OCI-LY1 (cell line): ENCODE results near the gene M6PR.
"Not testable (repeated sequence)": the region's sequence is repeated elsewhere in the genome, so short reads cannot be mapped to it uniquely, and the experiment has no call there.

Source experiments
- H2AFZ ChIP-seq: fragments of 200-600 bp; sonication (generic), shearing (Covaris generic); 2 replicates; pipeline ENCODE4 v1.6.0; 2014; ENCODE audit warnings: antibody characterized with exemption, mild to moderate bottlenecking, low read length
- H3F3A ChIP-seq: fragments of 200-600 bp; sonication (generic), shearing (Covaris generic); 2 replicates; pipeline ENCODE4 v1.6.0; 2014; ENCODE audit warnings: mild to moderate bottlenecking, antibody characterized with exemption, low read length, moderate library complexity; ENCODE audit not compliant: insufficient read depth
- H3K27ac ChIP-seq: fragments of 200-600 bp; sonication (generic); 2 replicates; pipeline ENCODE4 v1.5.1; 2014; ENCODE audit warnings: low read length, mixed run types, mild to moderate bottlenecking, low read depth; ENCODE audit not compliant: poor library complexity, severe bottlenecking
- H3K27me3 ChIP-seq: fragments of 200-600 bp; sonication (generic); 2 replicates; pipeline ENCODE4 v1.6.0; 2014; ENCODE audit warnings: antibody characterized with exemption, mild to moderate bottlenecking, low read length, moderate library complexity; ENCODE audit not compliant: insufficient read depth
- H3K36me3 ChIP-seq: fragments of 200-600 bp; sonication (generic); 2 replicates; pipeline ENCODE4 v1.6.1; 2014; ENCODE audit warnings: mild to moderate bottlenecking, antibody characterized with exemption, low read length, moderate library complexity, mixed read lengths; ENCODE audit not compliant: insufficient read depth
- H3K4me1 ChIP-seq: fragments of 200-600 bp; sonication (generic); 2 replicates; pipeline ENCODE4 v1.5.1; 2014; ENCODE audit warnings: mild to moderate bottlenecking, low read length, moderate library complexity; ENCODE audit not compliant: insufficient read depth, severe bottlenecking
- H3K4me2 ChIP-seq: fragments of 200-600 bp; sonication (generic), shearing (Covaris generic); 2 replicates; pipeline ENCODE4 v1.6.1; 2014; ENCODE audit warnings: low read length
- H3K4me3 ChIP-seq: fragments of 200-600 bp; sonication (generic); 2 replicates; pipeline ENCODE4 v1.5.1; 2014; ENCODE audit warnings: low read length, low read depth, mild to moderate bottlenecking, mixed read lengths; ENCODE audit not compliant: poor library complexity, severe bottlenecking
- H3K79me2 ChIP-seq: fragments of 200-600 bp; shearing (Covaris generic); 2 replicates; pipeline ENCODE4 v1.6.1; 2016; ENCODE audit warnings: mixed run types, low read length, mixed read lengths; ENCODE audit not compliant: insufficient read depth
- H3K9ac ChIP-seq: fragments of 200-600 bp; sonication (generic), shearing (Covaris generic); 2 replicates; pipeline ENCODE4 v1.6.1; 2014; ENCODE audit warnings: mild to moderate bottlenecking, low read length, mixed read lengths
- H3K9me2 ChIP-seq: fragments of 200-600 bp; sonication (generic), shearing (Covaris generic); 2 replicates; pipeline ENCODE4 v1.6.1; 2014; ENCODE audit warnings: low read depth, mild to moderate bottlenecking, low read length, mixed read lengths
- H3K9me3 ChIP-seq: fragments of 200-600 bp; shearing (Covaris generic); 2 replicates; pipeline ENCODE4 v1.6.1; 2014; ENCODE audit warnings: low read length, mixed read lengths
- H4K20me1 ChIP-seq: fragments of 200-600 bp; sonication (generic), shearing (Covaris generic); 2 replicates; pipeline ENCODE4 v1.6.0; 2016; ENCODE audit warnings: mild to moderate bottlenecking, low read length; ENCODE audit not compliant: insufficient read depth
- EZH2 ChIP-seq: fragments of 200-600 bp; sonication (generic), shearing (Covaris generic); IDR thresholded peaks from 2 replicates; pipeline ENCODE4 v1.8.0; 2017; ENCODE audit warnings: borderline replicate concordance, mixed run types, mild to moderate bottlenecking, antibody characterized with exemption, low read length, moderate library complexity, mixed read lengths
- TF ChIP-seq, protein P1 (sequence below): fragments of 200-600 bp; sonication (generic), shearing (Covaris generic); IDR thresholded peaks from 2 replicates; pipeline ENCODE4 v1.5.1; 2017; ENCODE audit warnings: mild to moderate bottlenecking, antibody characterized with exemption, low read length, moderate library complexity, mixed read lengths

Gene M6PR

DNA sequence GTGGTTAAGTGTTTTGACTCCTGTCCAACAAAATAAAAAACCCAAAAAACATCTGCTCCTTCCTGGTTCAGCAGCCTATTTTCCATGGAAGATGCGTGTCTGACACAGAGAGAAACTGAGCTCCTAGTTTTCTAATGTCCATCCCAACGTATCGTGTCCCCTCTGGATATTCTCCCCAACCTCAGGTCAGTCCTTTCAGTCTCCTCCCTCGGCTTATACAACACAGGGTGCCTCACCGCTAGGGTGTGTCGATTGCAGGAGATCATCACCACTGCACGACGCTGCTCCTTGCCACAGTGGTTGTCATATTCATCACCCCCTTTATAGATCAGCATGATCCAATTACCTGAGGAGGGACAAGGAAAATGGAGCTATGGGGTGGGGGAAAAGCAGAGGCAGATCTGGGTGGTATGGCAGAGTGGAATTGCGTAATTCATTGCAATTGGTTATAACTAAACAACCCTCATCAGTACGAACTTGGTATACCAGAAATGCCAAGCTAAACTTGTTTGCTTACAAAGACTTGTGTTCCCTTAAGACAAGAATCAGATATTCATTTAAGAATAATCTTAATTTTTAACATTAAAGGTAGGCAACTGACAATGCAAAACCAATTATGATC, 5.8 kb downstream of the M6PR start:
- no peaks in the 10 kb centered on the region for H3F3A ChIP-seq
- no peaks in the 10 kb centered on the region for H4K20me1 ChIP-seq

DNA sequence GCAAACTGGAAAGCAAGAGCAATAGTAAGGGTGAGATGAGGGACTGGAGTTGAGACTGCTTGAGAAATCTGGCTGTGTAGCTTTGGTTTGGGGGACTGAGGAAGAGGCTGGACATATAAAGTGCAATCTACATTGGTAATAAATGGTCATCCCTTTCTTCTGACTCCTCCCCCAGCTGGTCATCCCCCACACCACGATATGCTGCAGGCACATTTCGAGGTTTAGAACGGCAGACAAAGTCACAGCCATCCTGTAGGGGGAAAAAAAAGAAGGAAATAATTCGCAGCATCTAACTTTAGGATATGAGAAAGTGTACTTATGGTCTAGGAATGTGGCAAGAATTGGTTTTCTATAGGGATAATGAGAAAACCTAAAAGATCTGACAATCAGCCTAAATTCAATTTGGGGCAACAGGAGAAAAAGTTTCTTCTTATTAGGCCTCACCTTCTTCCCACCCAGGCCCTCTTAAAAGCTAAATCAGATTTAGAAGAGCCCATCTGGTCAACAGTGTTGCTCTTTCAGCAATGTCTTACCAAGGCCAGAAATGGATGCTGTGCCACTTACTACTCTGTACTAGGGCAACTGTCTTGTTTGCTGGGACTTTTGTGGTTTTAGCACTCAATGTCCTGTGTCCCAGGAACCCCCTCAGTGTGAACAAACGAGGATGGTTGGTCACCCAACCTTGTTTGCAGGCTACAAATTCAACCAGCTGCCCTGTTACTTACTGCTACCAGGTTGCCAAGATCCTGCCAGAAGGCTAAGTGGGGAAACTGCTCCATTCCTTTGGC, 7.6 kb downstream of the M6PR start:
- Histone ChIP-seq H3K36me3 (peaks cover 78% of the 10 kb centered on the region), H3K9ac (no peak overlapping the region), H3K9me2 (no peaks in the 10 kb centered on the region), H2AFZ (no peak overlapping the region), H3K4me1 (peaks cover 4% of the 10 kb centered on the region), H3K4me3 (no peak overlapping the region), H3F3A (no peaks in the 10 kb centered on the region), H3K4me2 (no peak overlapping the region), H3K27me3 (no peaks in the 10 kb centered on the region), H3K27ac (no peak overlapping the region), H3K9me3 (no peaks in the 10 kb centered on the region), H3K79me2 (peaks cover 5% of the 10 kb centered on the region), H4K20me1 (no peaks in the 10 kb centered on the region)
- TF ChIP-seq EZH2: no peak
- TF ChIP-seq, protein P1, sequence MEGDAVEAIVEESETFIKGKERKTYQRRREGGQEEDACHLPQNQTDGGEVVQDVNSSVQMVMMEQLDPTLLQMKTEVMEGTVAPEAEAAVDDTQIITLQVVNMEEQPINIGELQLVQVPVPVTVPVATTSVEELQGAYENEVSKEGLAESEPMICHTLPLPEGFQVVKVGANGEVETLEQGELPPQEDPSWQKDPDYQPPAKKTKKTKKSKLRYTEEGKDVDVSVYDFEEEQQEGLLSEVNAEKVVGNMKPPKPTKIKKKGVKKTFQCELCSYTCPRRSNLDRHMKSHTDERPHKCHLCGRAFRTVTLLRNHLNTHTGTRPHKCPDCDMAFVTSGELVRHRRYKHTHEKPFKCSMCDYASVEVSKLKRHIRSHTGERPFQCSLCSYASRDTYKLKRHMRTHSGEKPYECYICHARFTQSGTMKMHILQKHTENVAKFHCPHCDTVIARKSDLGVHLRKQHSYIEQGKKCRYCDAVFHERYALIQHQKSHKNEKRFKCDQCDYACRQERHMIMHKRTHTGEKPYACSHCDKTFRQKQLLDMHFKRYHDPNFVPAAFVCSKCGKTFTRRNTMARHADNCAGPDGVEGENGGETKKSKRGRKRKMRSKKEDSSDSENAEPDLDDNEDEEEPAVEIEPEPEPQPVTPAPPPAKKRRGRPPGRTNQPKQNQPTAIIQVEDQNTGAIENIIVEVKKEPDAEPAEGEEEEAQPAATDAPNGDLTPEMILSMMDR: no peak

More for the DNA sequence above, 5.8 kb downstream of the M6PR start:
- Histone ChIP-seq H3K9me2 (no peaks in the 10 kb centered on the region), H3K79me2 (peaks cover 23% of the 10 kb centered on the region), H3K4me3 (no peak overlapping the region), H3K4me2 (no peak overlapping the region), H3K27ac (no peak overlapping the region), H2AFZ (no peak overlapping the region), H3K4me1 (peaks cover 21% of the 10 kb centered on the region), H3K9me3 (no peaks in the 10 kb centered on the region), H3K36me3 (peaks cover 68% of the 10 kb centered on the region), H3K9ac (no peak overlapping the region), H3K27me3 (no peaks in the 10 kb centered on the region)
- TF ChIP-seq EZH2: no peak
- TF ChIP-seq, protein P1: no peak

DNA sequence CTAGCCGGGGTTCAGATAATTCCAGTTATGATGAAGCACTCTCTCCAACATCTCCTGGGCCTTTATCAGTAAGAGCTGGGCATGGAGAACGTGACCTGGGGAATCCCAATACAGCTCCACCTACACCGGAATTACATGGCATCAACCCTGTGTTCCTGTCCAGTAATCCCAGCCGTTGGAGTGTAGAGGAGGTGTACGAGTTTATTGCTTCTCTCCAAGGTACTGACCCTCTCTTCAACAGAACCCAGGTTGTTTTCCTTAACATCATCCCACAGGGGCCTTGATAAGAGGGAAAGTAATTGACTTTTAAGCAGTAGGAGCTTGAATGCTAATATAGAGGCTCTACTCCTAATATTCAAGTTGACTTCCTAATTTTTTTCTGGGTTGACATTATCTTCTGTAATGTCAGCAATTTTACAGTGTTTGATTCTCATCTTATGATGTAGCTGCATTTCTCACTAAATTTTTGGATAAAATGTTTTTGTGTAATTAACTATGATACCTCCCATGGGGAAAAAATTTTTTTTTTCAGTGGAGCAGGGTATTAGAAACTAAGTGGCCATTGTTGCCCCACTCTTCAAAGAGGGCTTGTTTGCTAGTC, 11.5 kb downstream of the M6PR start:
- H3K9me3 ChIP-seq, H3K9ac ChIP-seq, H3K9me2 ChIP-seq, H3K27ac ChIP-seq, H3K4me2 ChIP-seq, H4K20me1 ChIP-seq, H3K4me3 ChIP-seq, H3F3A ChIP-seq, H3K27me3 ChIP-seq, H3K4me1 ChIP-seq, H3K79me2 ChIP-seq, H2AFZ ChIP-seq: not testable (repeated sequence)
- H3K36me3 ChIP-seq: peaks cover 55% of the 10 kb centered on the region
